Measurements from ENCODE around the gene TBC1D24.
"Not testable (repeated sequence)": the region's sequence is repeated elsewhere in the genome, so short reads cannot be mapped to it uniquely, and the experiment has no call there.

The TBC1D24 gene

DNA sequence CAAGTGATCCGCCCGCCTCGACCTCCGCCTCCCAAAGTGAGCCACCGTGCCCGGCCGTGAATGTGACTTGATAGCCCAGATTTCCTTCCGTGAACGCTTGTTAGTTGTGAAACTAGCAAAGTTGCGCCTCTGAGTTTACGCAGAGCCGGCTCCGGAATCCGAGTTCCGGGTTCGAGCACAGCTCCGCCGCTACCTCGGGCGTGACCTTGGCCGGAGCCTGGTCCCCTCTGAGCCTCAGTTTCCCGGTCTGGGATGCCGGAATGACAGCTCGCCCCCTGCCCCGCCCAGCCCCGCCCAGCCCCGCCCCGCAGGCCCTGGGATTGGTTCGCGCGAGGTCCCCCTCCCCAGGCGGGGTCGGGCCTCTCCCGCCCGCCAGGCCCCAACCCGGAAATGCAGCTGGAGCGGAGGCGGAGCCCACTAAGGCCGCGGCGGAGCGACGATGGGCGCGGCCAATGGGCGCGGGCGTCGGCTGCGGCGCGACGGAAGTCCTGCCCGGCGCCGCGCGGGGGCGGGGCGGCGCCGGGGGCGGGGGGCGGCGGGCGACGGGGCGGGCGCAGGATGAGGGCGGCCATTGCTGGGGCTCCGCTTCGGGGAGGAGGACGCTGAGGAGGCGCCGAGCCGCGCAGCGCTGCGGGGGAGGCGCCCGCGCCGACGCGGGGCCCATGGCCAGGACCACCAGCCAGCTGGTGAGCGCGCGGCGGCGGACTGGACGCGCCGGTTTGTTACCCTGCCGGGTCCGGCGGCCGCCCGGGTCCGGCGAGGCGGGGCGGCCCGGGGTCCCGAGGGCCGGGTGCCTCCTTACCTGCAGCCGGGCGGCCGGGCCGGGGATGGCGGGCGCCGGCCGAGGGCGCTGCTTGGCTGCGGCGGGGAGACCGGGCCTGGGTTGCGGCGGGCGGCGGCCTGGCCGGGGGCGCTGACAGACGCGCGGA is 62.8 kb downstream of the TBC1D24 start, which contains the start of gene PDPK1:
Gene PDPK1, plus strand, starts transcription at position 571 of the 929 bp plus-strand sequence. Its CDS starts 92 bp downstream, at position 663.
- Histone ChIP-seq H3K9me3 (replicated peaks; ENCODE audit: low read length) (no peaks in the 10 kb centered on the region), H3K9ac (ENCODE audit: low read depth, low read length) (peak within 1 kb of the TSS; percentile 89), H3K27me3 (ENCODE audit: control insufficient read depth, insufficient read depth, low read length) (no peaks in the 10 kb centered on the region), H3K4me3 (ENCODE audit: low read length) (peak within 1 kb of the TSS; percentile 95), H3K4me2 (ENCODE audit: low read length) (peak within 1 kb of the TSS; percentile 98), H3K4me1 (ENCODE audit: control insufficient read depth, insufficient read depth, low read length) (peaks cover 42% of the 10 kb centered on the region), H3K36me3 (ENCODE audit: insufficient read depth, low read length) (peaks cover 2% of the 10 kb centered on the region)

DNA sequence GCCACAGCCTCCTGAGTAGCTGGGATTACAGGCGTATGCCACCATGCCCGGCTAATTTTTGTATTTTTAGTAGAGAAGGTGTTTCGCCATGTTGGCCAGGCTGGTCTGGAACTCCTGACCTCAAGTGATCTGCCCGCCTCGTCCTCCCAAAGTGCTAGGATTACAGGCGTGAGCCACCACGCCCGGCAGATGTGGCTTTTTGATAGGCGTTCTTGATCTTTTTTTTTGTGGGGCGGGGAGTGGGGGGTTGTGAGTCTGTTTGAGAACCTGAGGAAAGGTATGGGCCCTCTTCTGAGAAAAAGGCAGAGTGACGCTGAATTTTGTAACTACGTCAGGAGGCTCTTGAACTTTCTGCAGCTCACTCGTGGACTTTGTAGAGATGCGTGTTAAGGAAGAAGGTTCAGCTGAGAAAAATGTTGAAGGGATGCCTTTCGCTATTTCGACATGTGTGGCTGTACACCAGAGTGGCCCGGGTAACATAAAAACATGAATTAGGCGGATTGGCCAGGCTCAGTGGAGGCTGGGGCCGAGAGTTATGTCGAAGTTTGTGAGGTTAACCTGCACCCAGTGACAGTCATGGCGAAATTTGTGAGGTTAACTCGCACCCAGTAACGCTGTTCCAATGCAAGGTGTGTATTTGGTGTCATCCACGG is 64.4 kb downstream of the TBC1D24 start:
- not testable (repeated sequence) for H3K27me3 ChIP-seq (ENCODE audit: control insufficient read depth, insufficient read depth, low read length); H3K36me3 ChIP-seq (ENCODE audit: insufficient read depth, low read length); H3K9me3 ChIP-seq (replicated peaks; ENCODE audit: low read length)
- H3K4me3 ChIP-seq (ENCODE audit: low read length) = peak overlapping the region; percentile 20
- H3K4me1 ChIP-seq (ENCODE audit: control insufficient read depth, insufficient read depth, low read length) = peaks cover 38% of the 10 kb centered on the region
- H3K9ac ChIP-seq (ENCODE audit: low read depth, low read length) = peak overlapping the region; percentile 16
- H3K4me2 ChIP-seq (ENCODE audit: low read length) = peak overlapping the region; percentile 82

DNA sequence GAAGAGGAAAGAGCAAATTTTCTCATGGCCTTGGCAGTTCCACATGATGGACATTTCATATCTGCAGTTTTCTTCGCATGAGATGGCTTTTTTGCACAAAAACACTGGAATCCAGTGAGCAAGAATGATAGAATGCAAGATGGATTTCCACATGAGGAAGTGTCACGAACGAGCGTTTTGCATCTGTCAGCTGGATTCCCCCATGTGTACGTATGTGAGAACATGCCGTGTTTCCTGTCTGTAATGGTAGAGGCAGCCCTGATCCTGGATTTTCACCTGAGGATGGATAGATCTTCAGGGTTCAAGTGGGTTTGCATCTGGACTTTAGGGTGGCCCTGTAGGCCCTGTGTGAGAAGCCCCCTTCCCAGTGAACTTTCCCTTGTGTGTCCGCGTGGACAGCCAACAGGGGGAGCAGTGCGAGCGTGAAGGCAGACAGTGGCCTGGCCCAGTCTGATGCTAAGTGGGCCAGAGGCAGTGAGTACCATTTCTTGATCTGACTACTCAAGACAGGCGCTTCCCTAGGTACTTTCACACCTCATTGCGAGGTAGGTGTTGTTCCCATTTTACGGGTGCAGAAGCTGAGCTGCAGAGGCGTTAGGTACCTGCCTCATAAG is 65.0 kb downstream of the TBC1D24 start:
- H3K4me1 ChIP-seq (ENCODE audit: control insufficient read depth, insufficient read depth, low read length) = peaks cover 38% of the 10 kb centered on the region
- H3K27me3 ChIP-seq (ENCODE audit: control insufficient read depth, insufficient read depth, low read length); H3K9me3 ChIP-seq (replicated peaks; ENCODE audit: low read length); H3K9ac ChIP-seq (ENCODE audit: low read depth, low read length); H3K36me3 ChIP-seq (ENCODE audit: insufficient read depth, low read length): not testable (repeated sequence)
- peak overlapping the region; percentile 20 for H3K4me3 ChIP-seq (ENCODE audit: low read length)
- H3K4me2 ChIP-seq (ENCODE audit: low read length) = peak overlapping the region; percentile 82

DNA sequence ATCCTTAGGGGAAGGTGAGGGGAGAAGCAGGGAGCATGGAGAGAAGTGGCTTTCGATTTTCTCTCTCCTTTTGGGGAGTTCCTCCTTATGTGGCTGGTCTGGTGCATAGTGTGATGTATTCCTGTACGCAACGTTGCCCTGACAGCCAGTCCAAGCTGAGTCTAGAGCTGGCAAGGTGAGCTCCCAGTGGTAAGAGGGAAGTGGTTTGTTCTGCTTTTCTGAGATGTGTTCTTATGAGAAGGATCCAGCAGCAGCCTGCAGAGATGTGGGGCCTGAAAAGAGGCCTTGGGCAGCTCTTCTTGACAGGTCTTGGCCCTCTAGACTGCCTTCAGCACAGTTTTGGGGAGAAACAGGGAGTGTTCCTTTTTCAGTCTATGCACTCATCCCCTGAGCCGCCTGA is 66.0 kb downstream of the TBC1D24 start:
- not testable (repeated sequence) for H3K4me3 ChIP-seq (ENCODE audit: low read length)

DNA sequence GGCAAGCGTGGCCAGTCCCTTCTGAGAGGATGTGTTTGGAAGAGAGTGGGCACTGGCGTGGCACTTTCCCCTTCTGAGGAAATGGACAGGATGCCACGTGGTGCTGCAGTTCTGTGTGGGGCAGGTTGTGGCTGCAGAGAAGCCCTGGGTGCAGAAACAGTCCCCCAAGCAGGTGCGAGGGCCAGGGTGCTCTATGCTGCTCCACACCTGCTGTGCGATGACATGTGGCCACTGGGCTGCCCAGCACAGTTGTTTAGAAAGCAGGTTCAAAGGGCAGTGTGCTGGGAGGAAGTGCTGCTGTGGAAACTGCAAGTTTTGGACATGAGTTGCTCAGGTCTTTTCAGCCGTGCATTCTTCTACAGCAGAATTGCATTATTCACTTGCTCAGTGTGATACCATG is 66.5 kb downstream of the TBC1D24 start:
- not testable (repeated sequence) for H3K9me3 ChIP-seq (replicated peaks; ENCODE audit: low read length); H3K4me3 ChIP-seq (ENCODE audit: low read length); H3K4me2 ChIP-seq (ENCODE audit: low read length); H3K9ac ChIP-seq (ENCODE audit: low read depth, low read length); H3K27me3 ChIP-seq (ENCODE audit: control insufficient read depth, insufficient read depth, low read length); H3K36me3 ChIP-seq (ENCODE audit: insufficient read depth, low read length)
- H3K4me1 ChIP-seq (ENCODE audit: control insufficient read depth, insufficient read depth, low read length) = peaks cover 27% of the 10 kb centered on the region

More for the DNA sequence above, 66.0 kb downstream of the TBC1D24 start:
- H3K36me3 ChIP-seq (ENCODE audit: insufficient read depth, low read length); H3K9me3 ChIP-seq (replicated peaks; ENCODE audit: low read length); H3K4me2 ChIP-seq (ENCODE audit: low read length); H3K9ac ChIP-seq (ENCODE audit: low read depth, low read length); H3K27me3 ChIP-seq (ENCODE audit: control insufficient read depth, insufficient read depth, low read length): not testable (repeated sequence)
- H3K4me1 ChIP-seq (ENCODE audit: control insufficient read depth, insufficient read depth, low read length) = peaks cover 32% of the 10 kb centered on the region

- H3K4me3 ChIP-seq (ENCODE audit: low read length); H3K9ac ChIP-seq (ENCODE audit: low read depth, low read length); H3K36me3 ChIP-seq (ENCODE audit: insufficient read depth, low read length); H3K27me3 ChIP-seq (ENCODE audit: control insufficient read depth, insufficient read depth, low read length); H3K9me3 ChIP-seq (replicated peaks; ENCODE audit: low read length); H3K4me2 ChIP-seq (ENCODE audit: low read length): not testable (repeated sequence)
- H3K4me1 ChIP-seq (ENCODE audit: control insufficient read depth, insufficient read depth, low read length) = peaks cover 17% of the 10 kb centered on the region
Measured at GRCh38 chr16:2543771-2544170, 68.8 kb downstream of the TBC1D24 start.

DNA sequence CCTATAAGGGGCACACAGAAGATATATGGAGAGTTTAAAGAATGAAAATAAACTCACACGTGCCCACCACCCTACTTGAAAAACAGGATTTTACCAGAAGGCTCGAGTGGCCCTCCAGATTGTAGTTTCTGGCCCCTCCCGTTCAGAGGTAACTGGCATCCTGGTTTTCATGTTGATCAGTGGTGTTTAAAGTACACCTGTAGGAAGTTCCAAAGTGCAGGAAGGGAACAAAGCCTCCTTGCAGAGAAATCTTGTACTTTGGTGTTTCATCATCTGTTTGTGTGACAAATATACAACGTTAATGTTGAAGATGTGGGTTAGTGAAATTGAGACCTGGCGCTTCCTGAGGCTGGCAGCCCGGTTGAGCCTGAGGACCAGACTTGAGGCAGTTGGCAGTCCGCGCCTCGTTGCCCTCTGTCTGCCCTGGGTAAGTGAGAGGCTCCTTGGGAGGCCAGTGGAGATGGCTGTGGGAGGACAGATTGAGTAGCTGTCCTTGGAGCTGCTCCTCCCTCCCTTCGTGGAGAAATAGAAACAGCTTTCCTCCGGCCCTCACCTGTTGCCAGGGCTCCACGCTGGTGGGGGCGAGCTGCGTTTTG is 75.5 kb downstream of the TBC1D24 start:
- H3K4me3 ChIP-seq (ENCODE audit: low read length); H3K4me1 ChIP-seq (ENCODE audit: control insufficient read depth, insufficient read depth, low read length); H3K9ac ChIP-seq (ENCODE audit: low read depth, low read length); H3K27me3 ChIP-seq (ENCODE audit: control insufficient read depth, insufficient read depth, low read length); H3K36me3 ChIP-seq (ENCODE audit: insufficient read depth, low read length); H3K9me3 ChIP-seq (replicated peaks; ENCODE audit: low read length); H3K4me2 ChIP-seq (ENCODE audit: low read length): not testable (repeated sequence)

DNA sequence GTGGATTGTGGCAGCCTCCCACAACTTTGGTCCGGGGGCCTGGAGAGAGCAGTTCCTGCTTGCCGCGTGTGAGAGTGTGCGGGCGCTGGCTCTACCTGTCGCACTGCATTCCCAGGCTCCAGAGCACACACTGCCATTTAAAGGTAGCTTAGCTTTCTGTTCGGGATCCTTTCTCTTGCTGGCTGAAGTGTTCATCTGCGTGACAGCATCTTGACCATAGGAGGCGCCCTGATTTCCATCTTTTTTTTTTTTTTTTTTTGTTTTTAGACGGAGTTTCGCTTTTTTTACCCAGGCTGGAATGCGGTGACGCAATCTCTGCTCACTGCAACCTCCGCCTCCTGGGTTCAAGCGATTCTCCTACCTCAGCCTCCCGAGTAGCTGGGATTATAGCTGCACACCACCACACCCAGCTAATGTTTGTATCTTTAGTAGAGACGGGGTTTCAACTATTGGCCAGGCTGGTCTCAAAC is 76.5 kb downstream of the TBC1D24 start:
- not testable (repeated sequence) for H3K27me3 ChIP-seq (ENCODE audit: control insufficient read depth, insufficient read depth, low read length); H3K9me3 ChIP-seq (replicated peaks; ENCODE audit: low read length); H3K4me3 ChIP-seq (ENCODE audit: low read length); H3K9ac ChIP-seq (ENCODE audit: low read depth, low read length); H3K4me1 ChIP-seq (ENCODE audit: control insufficient read depth, insufficient read depth, low read length); H3K36me3 ChIP-seq (ENCODE audit: insufficient read depth, low read length); H3K4me2 ChIP-seq (ENCODE audit: low read length)

DNA sequence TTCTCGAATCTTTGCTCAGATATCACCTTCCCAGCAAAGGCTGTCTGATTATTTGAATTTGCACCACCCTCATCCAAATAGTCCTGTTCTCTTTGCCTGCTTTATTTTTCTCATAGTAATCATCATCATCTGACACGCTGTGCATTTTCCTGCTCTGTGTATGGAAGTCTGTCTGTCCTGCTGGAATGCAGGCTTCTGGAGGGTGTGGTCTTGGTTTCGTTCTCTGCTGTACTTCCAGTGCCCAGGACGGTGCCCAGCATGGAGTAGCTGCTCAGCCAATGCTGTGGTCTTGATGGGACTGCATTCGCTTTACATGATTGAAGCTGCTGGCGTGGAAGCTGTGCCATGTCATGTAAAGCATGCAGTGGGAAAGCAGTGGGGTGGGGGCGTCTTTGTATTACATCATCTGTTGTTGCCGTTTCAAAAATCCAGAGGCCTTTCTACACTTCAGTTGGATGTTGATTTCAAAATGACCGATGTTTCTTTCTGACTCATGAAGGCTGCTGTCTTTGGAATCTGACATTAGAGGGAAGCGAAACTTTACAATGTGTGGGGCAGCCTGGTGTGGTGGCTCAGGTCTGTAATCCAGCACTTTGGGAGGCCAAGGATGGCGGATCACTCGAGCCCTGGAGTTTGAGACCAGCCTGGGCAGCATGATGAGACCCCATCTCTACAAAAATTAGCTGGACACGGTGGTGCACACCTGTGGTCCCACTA is 79.9 kb downstream of the TBC1D24 start:
- H3K4me2 ChIP-seq (ENCODE audit: low read length); H3K36me3 ChIP-seq (ENCODE audit: insufficient read depth, low read length); H3K4me3 ChIP-seq (ENCODE audit: low read length); H3K9ac ChIP-seq (ENCODE audit: low read depth, low read length); H3K4me1 ChIP-seq (ENCODE audit: control insufficient read depth, insufficient read depth, low read length); H3K27me3 ChIP-seq (ENCODE audit: control insufficient read depth, insufficient read depth, low read length); H3K9me3 ChIP-seq (replicated peaks; ENCODE audit: low read length): not testable (repeated sequence)

All from skeletal muscle satellite cell (primary cell).